H1 (cell line): ENCODE measurements around the gene KSR2. TPM values are rescaled to one million over a fixed set of nuclear protein-coding genes. Genes with fewer than 3 reads are reported as not detected.

Experiments used
- CTCF ChIA-PET: fragments of 300-600 bp; sonication (Branson Sonifier 250); formaldehyde crosslinking; loops from one replicate; lab custom pipeline; 2021; ENCODE audit not compliant: partially characterized antibody; lab: Charles Lee
- POLR2A ChIA-PET: fragments of 300-600 bp; sonication (Branson Sonifier 250); formaldehyde crosslinking; loops from one replicate; lab custom pipeline; 2021; ENCODE audit warnings: inconsistent platforms; ENCODE audit not compliant: partially characterized antibody; lab: Charles Lee
- DNase-seq, 2 experiments: peaks; one replicate each; pipeline versions ENCODE4 v3.0.0 to v3.0.0-alpha.2; 2010 to 2022; ENCODE audit warnings: low spot score in 2 of 2, low read depth in 1 of 2, mixed read lengths in 1 of 2
- FAIRE-seq: peaks from 2 replicates; lab custom pipeline; 2011; peaks lifted over from hg19 to GRCh38; lab: Jason Lieb, UNC
- H2AFZ ChIP-seq: 2 replicates; pipeline ENCODE4 v1.8.1; 2012; ENCODE audit warnings: low read length, inconsistent platforms
- H2AK5ac ChIP-seq: 2 replicates; pipeline ENCODE4 v1.6.1; 2013; ENCODE audit warnings: low read depth, low read length
- H2BK120ac ChIP-seq: replicated peaks from 2 replicates; pipeline ENCODE3; 2013; ENCODE audit warnings: low read depth, low read length, inconsistent platforms
- H2BK12ac ChIP-seq: 2 replicates; pipeline ENCODE4 v1.6.1; 2013; ENCODE audit warnings: low read depth, low read length
- H2BK15ac ChIP-seq: 2 replicates; pipeline ENCODE4 v1.6.1; 2013; ENCODE audit warnings: low read length
- H2BK20ac ChIP-seq: 2 replicates; pipeline ENCODE4 v1.6.1; 2013; ENCODE audit warnings: low read length
- H2BK5ac ChIP-seq: 2 replicates; pipeline ENCODE4 v1.6.1; 2013; ENCODE audit warnings: low read depth, low read length
- H3K14ac ChIP-seq: 2 replicates; pipeline ENCODE4 v1.6.1; 2013; ENCODE audit warnings: inconsistent platforms; ENCODE audit not compliant: insufficient read length
- H3K18ac ChIP-seq: 2 replicates; pipeline ENCODE4 v1.6.1; 2013; ENCODE audit warnings: low read length; ENCODE audit errors: extremely low read depth
- H3K23ac ChIP-seq: 2 replicates; pipeline ENCODE4 v1.6.1; 2013; ENCODE audit warnings: inconsistent platforms; ENCODE audit not compliant: insufficient read length
- H3K23me2 ChIP-seq: 2 replicates; pipeline ENCODE4 v1.6.1; 2013; ENCODE audit warnings: low read depth, low read length
- H3K27ac ChIP-seq: 2 replicates; pipeline ENCODE4 v1.6.1; 2011; ENCODE audit warnings: low read depth, low read length, inconsistent platforms
- H3K27me3 ChIP-seq, 4 experiments: replicated peaks in 1 of 4; 1 replicate in 1 of 4; 2 replicates in 3 of 4; pipeline versions ENCODE4 v1.6.1 to v1.8.1; 2011 to 2013; ENCODE audit warnings: low read length in 3 of 4, mild to moderate bottlenecking in 3 of 4, inconsistent platforms in 2 of 4, mixed read lengths in 2 of 4, moderate library complexity in 1 of 4; ENCODE audit not compliant: control insufficient read depth in 3 of 4, insufficient read depth in 3 of 4; ENCODE audit errors: extremely low read depth in 1 of 4
- H3K36me3 ChIP-seq, 4 experiments: 2 replicates each; pipeline versions ENCODE4 v1.6.1 to v1.8.1; 2011 to 2013; ENCODE audit warnings: mild to moderate bottlenecking in 4 of 4, low read length in 3 of 4, moderate library complexity in 2 of 4, control low read depth in 1 of 4, inconsistent platforms in 1 of 4; ENCODE audit not compliant: insufficient read depth in 4 of 4, control insufficient read depth in 2 of 4
- H3K4ac ChIP-seq: replicated peaks from 2 replicates; pipeline ENCODE3; 2013; ENCODE audit warnings: low read length, low read depth, mixed read lengths, inconsistent platforms; ENCODE audit not compliant: insufficient read length
- H3K4me1 ChIP-seq, 4 experiments: replicated peaks in 1 of 4; 1 replicate in 1 of 4; 2 replicates in 3 of 4; pipeline versions ENCODE4 v1.6.1 to v1.8.1; 2011 to 2013; ENCODE audit warnings: low read length in 3 of 4, inconsistent platforms in 2 of 4, mixed read lengths in 1 of 4; ENCODE audit not compliant: insufficient read depth in 4 of 4, control insufficient read depth in 3 of 4
- H3K4me2 ChIP-seq, 2 experiments: 2 replicates each; pipeline versions ENCODE4 v1.6.1 to v1.8.1; 2011 to 2013; ENCODE audit warnings: low read depth in 2 of 2, low read length in 2 of 2, control low read depth in 1 of 2, inconsistent platforms in 1 of 2, mild to moderate bottlenecking in 1 of 2; ENCODE audit not compliant: insufficient read depth in 1 of 2
- H3K4me3 ChIP-seq, 4 experiments: fragments of 200-600, 300-600 bp in 1 of 4; sonication (generic), shearing (Covaris generic), sonication (Bioruptor Twin) in 1 of 4; 2 replicates each; pipeline versions ENCODE4 v1.5.1 to v1.8.1; 2011 to 2016; ENCODE audit warnings: low read length in 4 of 4, low read depth in 3 of 4, control low read depth in 2 of 4, inconsistent platforms in 2 of 4, mild to moderate bottlenecking in 2 of 4, mixed read lengths in 1 of 4, moderate library complexity in 1 of 4; ENCODE audit not compliant: insufficient read depth in 2 of 4; ENCODE audit errors: extremely low read depth in 1 of 4
- H3K56ac ChIP-seq: replicated peaks from 2 replicates; pipeline ENCODE3; 2013; ENCODE audit warnings: low read depth, mild to moderate bottlenecking, mixed read lengths, low read length, inconsistent platforms; ENCODE audit not compliant: insufficient read length
- H3K79me1 ChIP-seq: 2 replicates; pipeline ENCODE4 v1.6.1; 2013; ENCODE audit warnings: low read depth, low read length, control low read depth
- H3K79me2 ChIP-seq, 2 experiments: 2 replicates each; pipeline versions ENCODE4 v1.6.1 to v1.8.1; 2012 to 2013; ENCODE audit warnings: low read length in 2 of 2, mild to moderate bottlenecking in 2 of 2, inconsistent platforms in 1 of 2; ENCODE audit not compliant: insufficient read depth in 2 of 2, control insufficient read depth in 1 of 2
- H3K9ac ChIP-seq, 4 experiments: replicated peaks in 1 of 4; 1 replicate in 1 of 4; 2 replicates in 3 of 4; pipeline versions ENCODE4 v1.6.1 to v1.8.1; 2011 to 2013; ENCODE audit warnings: low read depth in 3 of 4, low read length in 3 of 4, control low read depth in 2 of 4, mild to moderate bottlenecking in 2 of 4, moderate library complexity in 2 of 4, inconsistent platforms in 1 of 4; ENCODE audit errors: extremely low read depth in 1 of 4
- H3K9me3 ChIP-seq, 2 experiments: 2 replicates each; pipeline versions ENCODE4 v1.6.1 to v1.8.1; 2012 to 2013; ENCODE audit warnings: mild to moderate bottlenecking in 2 of 2, moderate library complexity in 2 of 2, control low read depth in 1 of 2, inconsistent platforms in 1 of 2, low read depth in 1 of 2, low read length in 1 of 2, mixed read lengths in 1 of 2; ENCODE audit not compliant: insufficient read depth in 2 of 2
- H4K20me1 ChIP-seq, 2 experiments: replicated peaks in 1 of 2; 2 replicates each; pipeline versions ENCODE3 to v1.8.1; 2011 to 2013; ENCODE audit warnings: inconsistent platforms in 2 of 2, low read length in 2 of 2, mild to moderate bottlenecking in 1 of 2; ENCODE audit not compliant: insufficient read depth in 2 of 2, control insufficient read depth in 1 of 2
- H4K5ac ChIP-seq: 2 replicates; pipeline ENCODE4 v1.6.1; 2013; ENCODE audit warnings: low read length, low read depth, mixed read lengths, inconsistent platforms; ENCODE audit not compliant: insufficient read length
- H4K8ac ChIP-seq: 2 replicates; pipeline ENCODE4 v1.8.0; 2013; ENCODE audit warnings: mild to moderate bottlenecking, moderate library complexity, low read length, inconsistent platforms; ENCODE audit not compliant: insufficient read depth; ENCODE audit errors: extremely low read depth
- H4K91ac ChIP-seq: replicated peaks from 2 replicates; pipeline ENCODE3; 2013; ENCODE audit warnings: low read length, mixed read lengths, inconsistent platforms; ENCODE audit not compliant: insufficient read length
- WGBS, 2 experiments: shearing (Covaris generic) in 1 of 2; methylation state at CpG; one replicate each; pipeline versions ENCODE4 v1.1.6 to v1.1.7; 2013 to 2015; ENCODE audit warnings: low lambda C conversion rate in 2 of 2, mixed read lengths in 2 of 2, inconsistent platforms in 1 of 2, low coverage in 1 of 2, missing lambda C conversion rate in 1 of 2; ENCODE audit not compliant: insufficient replicate concordance in 2 of 2, insufficient coverage in 1 of 2, insufficient read length in 1 of 2; ENCODE audit errors: extremely low coverage in 1 of 2, missing lambda C conversion rate in 1 of 2; 5-methylcytosine and 5-hydroxymethylcytosine counted together
- polyA plus RNA-seq, 7 experiments: library from polyadenylated mRNA; depleted of rRNA in 3 of 7; stranded (reverse) in 5 of 7; unstranded in 2 of 7; fragments of >200 nt in 5 of 7; fragments of 200-250 nt in 2 of 7; gene quantifications; 1 replicate in 5 of 7; 2 replicates in 1 of 7; 4 replicates in 1 of 7; pipeline versions ENCODE4 v1.2.1 to v1.2.3, GENCODE V29; 2011 to 2013; ENCODE audit warnings: missing spikeins in 2 of 7, mixed read lengths in 2 of 7
- total RNA-seq: library from RNA; stranded (reverse); fragmentation: NEBNext Ultra II Directional; extraction: Animal tissue kit (Norgen Biotek cat#: 25700); gene quantifications from 2 replicates; pipeline ENCODE4 v1.2.1, GENCODE V29; 2021
- TF ChIP-seq, protein P1 (sequence below): IDR thresholded peaks from 2 replicates; pipeline ENCODE4 v1.6.1; 2012; ENCODE audit warnings: inconsistent platforms

The KSR2 gene
- total and polyA plus RNA-seq, 2 of the 8 experiments (the other 6 are each of a cell fraction or from before 2014, with no cell fraction given): 0.74 to 2.2 TPM

DNA sequence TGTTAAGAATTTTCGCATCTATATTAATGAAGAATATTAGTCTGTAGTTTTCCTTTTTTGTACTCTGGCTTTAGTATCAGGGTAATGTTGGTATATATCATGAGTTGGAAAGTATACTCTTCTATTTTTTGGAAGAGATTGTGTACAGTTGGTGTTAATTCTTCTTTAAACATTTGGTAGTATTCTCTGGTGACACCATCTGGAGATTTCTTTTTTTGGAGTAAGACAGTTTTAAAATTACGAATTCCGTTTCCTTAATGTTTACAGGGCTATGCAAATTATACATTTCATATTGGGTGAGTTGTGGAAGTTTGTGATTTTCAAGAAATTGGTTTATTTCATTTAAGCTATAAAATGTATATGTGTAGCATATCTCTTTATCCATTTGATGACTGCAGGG lies 423.6 kb downstream of the KSR2 start:
- Histone ChIP-seq H3K23me2 (no peaks in the 10 kb centered on the region; the same call in 1 of the 2 replicates), H2BK20ac (no peak overlapping the region), H3K36me3 (no peaks in the 10 kb centered on the region), H4K5ac (no peak overlapping the region), H2AFZ (no peak overlapping the region), H2BK5ac (no peak overlapping the region), H3K9me3 (no peaks in the 10 kb centered on the region), H2BK15ac (no peak overlapping the region), H3K27me3 (no peaks in the 10 kb centered on the region), H3K4me2 (no peak overlapping the region), H3K23ac (no peak overlapping the region), H3K56ac (no peak overlapping the region), H3K4ac (no peak overlapping the region), H2AK5ac (no peak overlapping the region)
- no peak for DNase-seq
- TF ChIP-seq, protein P1, sequence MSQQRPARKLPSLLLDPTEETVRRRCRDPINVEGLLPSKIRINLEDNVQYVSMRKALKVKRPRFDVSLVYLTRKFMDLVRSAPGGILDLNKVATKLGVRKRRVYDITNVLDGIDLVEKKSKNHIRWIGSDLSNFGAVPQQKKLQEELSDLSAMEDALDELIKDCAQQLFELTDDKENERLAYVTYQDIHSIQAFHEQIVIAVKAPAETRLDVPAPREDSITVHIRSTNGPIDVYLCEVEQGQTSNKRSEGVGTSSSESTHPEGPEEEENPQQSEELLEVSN: no peak
- TF ChIP-seq, all 59 proteins: peak for 0
- no peak overlapping the region for H4K8ac ChIP-seq
- H4K20me1 ChIP-seq: no peaks in the 10 kb centered on the region
- H3K18ac ChIP-seq: no peak overlapping the region
- WGBS, 2 experiments: 85% methylated on average over 3 of the region's 3 CpGs; no CpG with 5 or more reads in 1 of the 2 experiments
- no peak for FAIRE-seq
- H3K14ac ChIP-seq: no peak overlapping the region
- 0 out of 7 replicates have a peak, but pooled peaks cover 0 to 2% (median 0%) of the 10 kb centered on the region in 4 experiments for H3K4me1 ChIP-seq
- no peaks in the 10 kb centered on the region for H3K79me2 ChIP-seq
- H3K27ac ChIP-seq: no peak overlapping the region
- H3K4me3 ChIP-seq: no peak overlapping the region
- no peak overlapping the region for H2BK120ac ChIP-seq
- no peak overlapping the region for H3K9ac ChIP-seq
- H2BK12ac ChIP-seq: no peak overlapping the region
- ChIA-PET POLR2A (no interaction called here), CTCF (interaction anchor here (0.5 to 1.4 kb wide), 2 partner anchors 285 to 313 kb away, joined by 3 to 5 read pairs; no protein-coding TSS in a partner anchor)
- H4K91ac ChIP-seq: no peak overlapping the region
- H3K79me1 ChIP-seq: no peaks in the 10 kb centered on the region
